ENCODE results near the gene MTHFD2. TPM values are rescaled to one million over a fixed set of nuclear protein-coding genes. Genes with fewer than 3 reads are reported as not detected.

MTHFD2 gene
- total RNA-seq, 1 donor from 2014 or later = 57.0 TPM

DNA sequence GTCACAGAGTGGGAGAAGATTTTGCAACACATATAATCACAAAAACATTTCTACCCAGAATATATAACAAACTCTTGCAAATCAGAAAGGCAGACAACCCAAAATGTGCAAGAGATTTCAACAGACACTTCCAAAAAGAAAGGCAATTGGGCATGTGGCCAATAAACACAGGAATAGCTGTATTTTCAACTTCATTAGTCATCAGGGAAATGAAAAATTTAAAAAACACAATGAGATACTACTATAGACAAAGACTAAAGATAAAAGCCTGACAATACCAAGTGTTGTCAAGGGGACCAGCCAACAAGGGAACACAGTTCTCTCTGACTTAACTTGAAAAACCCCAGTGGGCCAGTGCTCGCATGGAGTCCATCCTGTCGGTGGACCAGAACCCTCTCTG is 40.5 kb downstream of the MTHFD2 start:
- no peak for DNase-seq (ENCODE audit: low read depth)
- H3K4me3 ChIP-seq (ENCODE audit: low read depth, low read length) = no peak overlapping the region
- TF ChIP-seq, protein P1, sequence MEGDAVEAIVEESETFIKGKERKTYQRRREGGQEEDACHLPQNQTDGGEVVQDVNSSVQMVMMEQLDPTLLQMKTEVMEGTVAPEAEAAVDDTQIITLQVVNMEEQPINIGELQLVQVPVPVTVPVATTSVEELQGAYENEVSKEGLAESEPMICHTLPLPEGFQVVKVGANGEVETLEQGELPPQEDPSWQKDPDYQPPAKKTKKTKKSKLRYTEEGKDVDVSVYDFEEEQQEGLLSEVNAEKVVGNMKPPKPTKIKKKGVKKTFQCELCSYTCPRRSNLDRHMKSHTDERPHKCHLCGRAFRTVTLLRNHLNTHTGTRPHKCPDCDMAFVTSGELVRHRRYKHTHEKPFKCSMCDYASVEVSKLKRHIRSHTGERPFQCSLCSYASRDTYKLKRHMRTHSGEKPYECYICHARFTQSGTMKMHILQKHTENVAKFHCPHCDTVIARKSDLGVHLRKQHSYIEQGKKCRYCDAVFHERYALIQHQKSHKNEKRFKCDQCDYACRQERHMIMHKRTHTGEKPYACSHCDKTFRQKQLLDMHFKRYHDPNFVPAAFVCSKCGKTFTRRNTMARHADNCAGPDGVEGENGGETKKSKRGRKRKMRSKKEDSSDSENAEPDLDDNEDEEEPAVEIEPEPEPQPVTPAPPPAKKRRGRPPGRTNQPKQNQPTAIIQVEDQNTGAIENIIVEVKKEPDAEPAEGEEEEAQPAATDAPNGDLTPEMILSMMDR (conservative IDR thresholded peaks at IDR 0.05; ENCODE audit: low read depth, low read length) = no peak

DNA sequence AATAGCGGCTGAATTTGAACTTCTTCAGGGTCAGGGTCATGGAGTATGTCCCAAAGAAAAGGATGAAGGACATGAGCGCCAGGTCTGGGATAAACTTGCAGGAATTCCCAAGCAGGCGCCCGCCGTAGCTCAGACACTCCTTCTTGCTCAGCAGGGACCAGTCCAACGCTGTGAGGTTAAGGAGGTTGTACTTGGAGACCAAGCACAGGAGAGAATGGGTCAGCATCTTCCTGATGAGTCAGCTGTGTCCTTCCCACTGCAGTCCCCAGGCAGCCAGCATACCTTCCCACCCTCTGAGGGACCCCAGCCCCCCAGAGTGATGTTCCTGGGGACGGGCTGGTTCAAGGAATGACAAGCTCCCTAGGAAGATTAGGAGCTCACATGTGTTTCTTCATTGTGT is 40.9 kb downstream of the MTHFD2 start:
- no peak for DNase-seq (ENCODE audit: low read depth)
- TF ChIP-seq, protein P1 (conservative IDR thresholded peaks at IDR 0.05; ENCODE audit: low read depth, low read length) = no peak
- no peak overlapping the region for H3K4me3 ChIP-seq (ENCODE audit: low read depth, low read length)

DNA sequence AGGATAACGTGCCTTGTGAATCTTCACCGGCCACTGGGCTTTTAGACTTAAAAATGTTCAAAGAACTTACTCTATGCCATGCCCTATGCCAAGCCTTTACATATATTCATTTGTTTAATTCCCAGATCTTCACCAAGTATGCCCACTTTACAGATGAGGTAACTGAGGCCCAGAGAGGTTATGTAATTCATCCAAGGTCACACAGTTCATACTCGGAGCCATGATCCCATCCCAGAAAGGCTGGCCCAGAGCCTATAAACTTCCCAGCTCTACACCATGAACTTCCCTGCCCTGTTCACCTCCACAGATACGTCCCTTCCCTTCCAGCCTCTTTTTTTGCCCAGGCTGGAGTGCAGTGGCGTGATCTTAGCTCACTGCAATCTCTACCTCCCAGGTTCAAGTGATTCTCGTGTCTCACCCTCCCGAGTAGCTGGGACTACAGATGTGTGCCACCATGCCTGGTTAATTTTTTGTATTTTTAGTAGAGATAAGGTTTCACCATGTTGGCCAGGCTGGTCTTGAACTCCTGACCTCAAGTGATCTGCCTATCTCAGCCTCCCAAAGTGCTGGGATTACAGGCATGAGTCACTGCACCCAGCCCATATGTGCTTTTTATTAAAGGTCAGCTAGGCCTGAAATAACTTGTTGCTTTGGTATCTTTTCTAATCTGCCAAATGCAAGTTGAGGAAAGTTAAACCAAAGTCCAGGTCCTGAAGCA is 44.1 kb downstream of the MTHFD2 start:
- DNase-seq (ENCODE audit: low read depth) = no peak
- TF ChIP-seq, protein P1 (conservative IDR thresholded peaks at IDR 0.05; ENCODE audit: low read depth, low read length) = no peak
- H3K4me3 ChIP-seq (ENCODE audit: low read depth, low read length) = no peak overlapping the region

DNA sequence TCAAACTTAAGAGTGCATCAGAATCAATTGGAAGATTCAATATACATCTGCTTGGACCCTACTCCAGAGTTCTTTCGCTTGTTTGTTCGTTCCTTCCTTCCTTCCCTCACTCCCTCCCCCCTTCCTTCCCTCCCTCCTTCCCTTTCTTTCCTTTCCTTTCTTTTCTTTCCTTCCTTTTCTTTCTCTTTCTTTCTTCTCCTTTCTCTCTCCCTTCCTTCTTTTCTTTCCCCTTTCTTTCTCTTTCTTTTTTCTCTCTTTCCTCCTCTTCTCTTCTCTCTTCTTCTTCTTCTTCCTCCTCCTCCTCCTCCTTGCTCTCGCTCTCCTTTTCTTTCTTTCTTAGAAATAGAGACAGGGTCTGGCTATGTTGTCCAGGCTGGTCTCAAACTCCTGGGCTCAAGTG is 45.9 kb downstream of the MTHFD2 start:
- TF ChIP-seq, protein P1 (conservative IDR thresholded peaks at IDR 0.05; ENCODE audit: low read depth, low read length) = no peak
- H3K4me3 ChIP-seq (ENCODE audit: low read depth, low read length) = no peak overlapping the region
- no peak for DNase-seq (ENCODE audit: low read depth)

DNA sequence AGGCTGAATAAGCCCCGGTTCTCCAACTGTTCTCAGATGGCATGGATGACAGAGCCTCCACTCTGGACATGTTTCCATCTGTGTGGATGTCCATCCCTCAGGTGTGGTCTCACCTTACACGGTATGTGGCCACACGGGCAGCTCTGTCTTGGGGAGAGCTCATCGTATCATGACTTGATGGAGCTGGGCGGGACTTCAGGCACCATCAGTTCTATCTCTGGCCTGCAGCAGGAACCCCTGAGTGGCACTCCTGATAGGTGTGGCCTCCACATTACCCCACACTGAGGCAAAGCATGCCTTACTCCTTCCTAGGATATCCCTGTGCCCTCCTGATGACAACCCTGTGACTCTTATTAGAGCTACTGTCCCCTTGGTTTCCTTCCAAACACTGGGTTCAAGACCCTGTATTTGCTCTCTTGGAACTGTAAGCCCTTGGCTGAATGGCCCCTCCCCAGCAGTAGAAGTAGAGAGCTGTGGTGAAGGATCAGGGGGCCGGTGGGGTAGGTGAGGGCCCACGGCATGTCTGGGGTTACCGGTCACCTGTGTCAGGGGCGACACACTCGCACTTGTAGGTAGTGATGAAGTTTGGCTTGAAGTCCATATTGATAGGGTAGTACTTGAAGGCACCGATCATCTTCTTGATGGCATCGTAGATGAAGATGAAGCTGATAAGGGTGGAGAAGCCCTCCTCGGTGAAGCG is 48.2 kb downstream of the MTHFD2 start:
- H3K4me3 ChIP-seq (ENCODE audit: low read depth, low read length) = no peak overlapping the region
- no peak for DNase-seq (ENCODE audit: low read depth)
- TF ChIP-seq, protein P1 (conservative IDR thresholded peaks at IDR 0.05; ENCODE audit: low read depth, low read length) = no peak

DNA sequence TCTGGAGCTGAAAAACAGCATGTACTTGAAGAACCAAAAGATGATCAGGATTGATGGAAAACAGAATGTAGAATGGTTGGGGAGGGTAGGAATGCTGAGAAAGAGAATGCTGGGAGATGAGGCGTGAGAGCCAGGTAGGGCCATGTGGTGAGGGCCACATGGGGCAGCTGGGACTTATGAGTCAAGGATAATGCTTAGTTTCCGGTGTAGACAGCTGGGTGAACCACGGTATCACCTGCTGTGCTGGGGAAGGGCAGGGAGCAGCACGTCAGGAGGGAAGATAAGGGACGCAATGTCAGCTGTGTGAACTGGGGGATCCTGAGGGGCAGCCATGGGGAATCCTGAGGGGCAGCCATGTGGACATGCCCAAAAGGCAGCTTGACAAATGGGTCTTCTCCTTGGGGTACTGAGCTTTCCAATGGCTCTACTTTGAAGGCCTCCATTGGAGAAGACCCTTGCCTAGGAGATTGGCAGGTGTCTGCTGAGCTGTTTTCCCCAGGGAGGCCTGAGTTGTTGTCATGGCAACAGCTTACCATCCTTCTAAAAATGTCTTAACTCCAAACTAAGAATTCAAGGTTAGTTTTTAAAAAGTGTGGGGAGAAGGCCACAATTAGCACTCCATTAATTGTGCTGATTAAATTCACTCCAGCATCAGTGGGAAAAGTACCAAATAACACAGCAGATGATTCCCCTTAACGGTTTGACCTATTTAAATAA is 51.1 kb downstream of the MTHFD2 start:
- no peak for DNase-seq (ENCODE audit: low read depth)
- TF ChIP-seq, protein P1 (conservative IDR thresholded peaks at IDR 0.05; ENCODE audit: low read depth, low read length) = peak; percentile 6
- no peak overlapping the region for H3K4me3 ChIP-seq (ENCODE audit: low read depth, low read length)
